GM15510 (cell line): ENCODE results near the gene TRMT13.

Experiments
- POLR2A ChIP-seq: IDR thresholded peaks from 3 replicates; pipeline ENCODE4 v1.6.1; 2011; ENCODE audit warnings: borderline replicate concordance; ENCODE audit not compliant: insufficient read length; ENCODE audit errors: extremely low read depth

TRMT13 gene

GRCh38 chr1:100141192-100141591, 8.2 kb downstream of the TRMT13 start:
- no peak for TF ChIP-seq POLR2A

GRCh38 chr1:100142343-100142742, 9.4 kb downstream of the TRMT13 start:
- no peak for TF ChIP-seq POLR2A

- TF ChIP-seq POLR2A: no peak
These were observed 12.2 kb downstream of the TRMT13 start for GRCh38 chr1:100145116-100145515.

- no peak for TF ChIP-seq POLR2A
These were observed 14.0 kb downstream of the TRMT13 start for GRCh38 chr1:100146958-100147357.

- no peak for TF ChIP-seq POLR2A
These were observed 14.9 kb downstream of the TRMT13 start for GRCh38 chr1:100147875-100148274.

- TF ChIP-seq POLR2A: no peak
These were observed 18.7 kb downstream of the TRMT13 start for GRCh38 chr1:100151679-100152078.

- TF ChIP-seq POLR2A: no peak
These were observed 19.3 kb downstream of the TRMT13 start for GRCh38 chr1:100152271-100152670.

GRCh38 chr1:100162881-100163280, 29.9 kb downstream of the TRMT13 start:
- TF ChIP-seq POLR2A: no peak

GRCh38 chr1:100164216-100164615, 31.3 kb downstream of the TRMT13 start:
- no peak for TF ChIP-seq POLR2A

- TF ChIP-seq POLR2A: no peak
These were observed 31.7 kb downstream of the TRMT13 start for GRCh38 chr1:100164702-100165101.

GRCh38 chr1:100168051-100168450, 35.1 kb downstream of the TRMT13 start:
- no peak for TF ChIP-seq POLR2A

- TF ChIP-seq POLR2A: no peak
These were observed 44.5 kb downstream of the TRMT13 start for GRCh38 chr1:100177295-100178041.

GRCh38 chr1:100178091-100178490, 45.1 kb downstream of the TRMT13 start, which contains the start of gene LRRC39:
LRRC39 (minus strand) TSS chr1:100178256; CDS start chr1:100168516, 9,740 bp downstream.
- TF ChIP-seq POLR2A: no peak

- TF ChIP-seq POLR2A: no peak
These were observed 50.4 kb downstream of the TRMT13 start for GRCh38 chr1:100183370-100183769.

- TF ChIP-seq POLR2A: no peak
These were observed 51.6 kb downstream of the TRMT13 start for GRCh38 chr1:100184536-100184935.

- no peak for TF ChIP-seq POLR2A
These were observed 54.9 kb downstream of the TRMT13 start for GRCh38 chr1:100187912-100188311.
